GM13976 (cell line): ENCODE measurements around the gene REN.

Experiments used
- DNase-seq: peaks from one replicate; pipeline ENCODE4 v3.0.0; 2012; ENCODE audit warnings: low spot score
- in situ Hi-C: fragments of 300-500 bp; cut with MboI; formaldehyde crosslinking; loops from one replicate; pipeline ENCODE4 v1.12.0; 2022; ENCODE audit warnings: low sequenced_read_pairs, mixed read lengths, inconsistent platforms; ENCODE audit not compliant: unreplicated experiment
- TF ChIP-seq, protein P1 (sequence below): IDR thresholded peaks from 2 replicates; pipeline ENCODE4 v1.5.1; 2012; ENCODE audit warnings: borderline replicate concordance, mild to moderate bottlenecking; ENCODE audit not compliant: insufficient read depth; ENCODE audit errors: extremely low read depth, missing control alignments, control extremely low read depth

The REN gene

DNA sequence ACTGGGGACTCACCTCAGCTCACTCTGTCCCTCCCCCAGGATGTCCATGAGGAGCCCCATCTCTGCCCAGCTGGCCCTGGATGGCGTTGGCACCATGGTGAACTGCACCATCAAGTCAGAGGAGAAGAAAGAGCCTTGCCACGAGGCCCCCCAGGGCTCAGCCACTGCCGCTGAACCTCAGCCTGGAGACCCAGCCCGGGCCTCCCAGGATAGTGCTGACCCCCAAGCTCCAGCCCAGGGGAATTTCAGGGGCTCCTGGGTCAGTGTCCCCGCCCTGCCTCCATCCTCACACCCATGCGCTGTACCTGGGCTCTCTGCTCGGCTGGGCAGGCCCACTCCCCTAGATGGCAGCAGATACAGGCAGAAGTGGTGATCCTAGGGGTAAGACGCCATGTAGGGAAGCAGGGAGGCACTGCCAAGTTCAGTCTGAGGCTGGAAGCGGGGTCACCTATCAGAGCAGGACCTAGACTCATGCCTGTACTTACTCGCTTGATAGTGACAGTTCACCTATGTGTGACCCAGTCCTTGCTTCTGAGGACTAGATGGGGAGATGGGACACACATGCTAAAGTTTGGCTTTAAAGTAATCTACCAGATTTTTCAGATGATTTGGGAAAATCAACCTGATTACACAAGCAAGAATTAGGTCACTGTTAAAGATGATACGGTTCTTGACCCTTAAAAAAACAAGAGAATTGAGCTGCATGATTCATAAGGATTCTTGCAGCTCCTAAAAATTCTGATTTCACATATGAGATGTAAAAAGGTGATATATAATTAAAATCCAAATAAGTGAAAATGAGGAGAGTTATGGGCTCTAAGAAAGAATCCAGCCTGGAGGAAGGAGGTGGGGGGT lies 53.0 kb downstream of the REN start:
- DNase-seq = no peak
- in situ Hi-C loops = no loop called here
- TF ChIP-seq, protein P1, sequence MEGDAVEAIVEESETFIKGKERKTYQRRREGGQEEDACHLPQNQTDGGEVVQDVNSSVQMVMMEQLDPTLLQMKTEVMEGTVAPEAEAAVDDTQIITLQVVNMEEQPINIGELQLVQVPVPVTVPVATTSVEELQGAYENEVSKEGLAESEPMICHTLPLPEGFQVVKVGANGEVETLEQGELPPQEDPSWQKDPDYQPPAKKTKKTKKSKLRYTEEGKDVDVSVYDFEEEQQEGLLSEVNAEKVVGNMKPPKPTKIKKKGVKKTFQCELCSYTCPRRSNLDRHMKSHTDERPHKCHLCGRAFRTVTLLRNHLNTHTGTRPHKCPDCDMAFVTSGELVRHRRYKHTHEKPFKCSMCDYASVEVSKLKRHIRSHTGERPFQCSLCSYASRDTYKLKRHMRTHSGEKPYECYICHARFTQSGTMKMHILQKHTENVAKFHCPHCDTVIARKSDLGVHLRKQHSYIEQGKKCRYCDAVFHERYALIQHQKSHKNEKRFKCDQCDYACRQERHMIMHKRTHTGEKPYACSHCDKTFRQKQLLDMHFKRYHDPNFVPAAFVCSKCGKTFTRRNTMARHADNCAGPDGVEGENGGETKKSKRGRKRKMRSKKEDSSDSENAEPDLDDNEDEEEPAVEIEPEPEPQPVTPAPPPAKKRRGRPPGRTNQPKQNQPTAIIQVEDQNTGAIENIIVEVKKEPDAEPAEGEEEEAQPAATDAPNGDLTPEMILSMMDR = no peak

DNA sequence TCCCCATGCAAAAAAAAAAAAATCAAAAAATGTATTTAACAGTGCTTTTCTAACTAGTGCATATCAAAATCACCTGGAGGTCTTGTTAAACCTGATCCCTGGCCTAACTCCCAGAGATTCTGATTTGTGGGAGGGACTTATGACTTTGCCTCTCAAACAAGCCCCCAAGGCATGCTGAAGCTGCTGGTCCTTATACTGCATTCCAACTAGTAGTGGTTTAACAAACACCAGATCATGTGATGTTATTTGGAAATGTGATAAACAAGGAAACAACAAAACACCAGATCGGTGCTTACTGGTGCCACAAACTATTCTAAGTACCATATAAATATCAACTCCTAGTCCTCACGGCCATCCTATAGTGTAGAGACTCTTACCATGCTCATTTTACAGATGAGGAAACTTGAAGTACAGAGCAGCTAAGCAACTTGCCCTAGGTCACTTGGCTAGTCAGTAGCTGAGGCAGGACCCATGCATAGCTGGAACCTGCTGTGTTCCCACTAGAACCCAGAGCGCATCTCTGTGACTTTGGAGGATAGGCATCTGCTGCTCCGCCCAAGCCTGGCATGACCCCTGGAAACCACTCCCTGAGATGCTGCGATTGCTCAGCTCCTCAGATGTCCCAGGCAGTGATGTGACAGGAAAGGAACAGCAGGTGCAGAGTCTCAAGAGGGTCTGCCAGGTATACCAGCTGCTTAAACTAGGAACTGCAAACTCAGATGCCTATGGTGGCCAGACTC lies 55.1 kb downstream of the REN start:
- DNase-seq = no peak
- TF ChIP-seq, protein P1 = no peak
- in situ Hi-C loops = no loop called here

DNA sequence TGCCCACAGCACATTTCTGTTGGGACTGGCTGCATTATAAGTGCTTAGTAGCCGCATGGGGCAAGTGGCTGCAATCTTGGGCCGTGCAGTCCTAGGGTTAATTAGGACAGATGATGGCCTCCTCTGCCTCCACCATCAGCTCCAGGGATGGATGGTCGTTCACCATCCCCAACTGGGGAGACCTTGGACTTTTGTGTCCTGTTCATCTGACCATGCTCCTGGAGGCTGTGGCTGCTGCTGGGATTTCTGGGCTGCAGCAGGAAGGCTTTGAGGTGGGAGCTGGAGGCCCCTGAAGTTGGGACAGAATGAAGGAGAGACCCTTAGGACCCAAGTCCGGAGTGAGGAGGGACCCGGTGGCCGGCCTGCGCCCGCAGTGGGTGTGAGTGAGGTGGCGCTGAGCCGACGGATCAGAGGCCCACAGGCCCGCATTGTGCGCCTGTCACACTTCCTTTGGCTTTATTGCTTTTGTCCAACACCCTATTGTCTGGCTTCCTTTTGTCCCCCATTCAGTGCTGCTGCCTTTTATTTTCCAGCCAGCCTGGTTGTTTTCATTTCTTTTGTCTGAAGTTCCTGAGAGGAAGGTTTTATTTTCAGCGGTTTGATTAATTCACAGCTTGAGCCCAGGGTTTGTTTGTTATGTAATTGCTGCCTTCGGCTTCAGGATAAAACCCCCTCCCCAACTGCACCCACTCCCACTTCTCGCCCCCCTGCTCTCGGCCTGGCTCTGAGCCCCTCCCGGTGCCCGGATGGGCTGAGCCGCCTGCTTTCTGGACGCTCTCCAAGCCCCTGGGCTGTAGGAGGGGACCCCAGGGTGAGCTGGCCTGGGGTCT lies 57.6 kb downstream of the REN start:
- DNase-seq = no peak
- TF ChIP-seq, protein P1 = no peak
- in situ Hi-C loops = no loop called here

DNA sequence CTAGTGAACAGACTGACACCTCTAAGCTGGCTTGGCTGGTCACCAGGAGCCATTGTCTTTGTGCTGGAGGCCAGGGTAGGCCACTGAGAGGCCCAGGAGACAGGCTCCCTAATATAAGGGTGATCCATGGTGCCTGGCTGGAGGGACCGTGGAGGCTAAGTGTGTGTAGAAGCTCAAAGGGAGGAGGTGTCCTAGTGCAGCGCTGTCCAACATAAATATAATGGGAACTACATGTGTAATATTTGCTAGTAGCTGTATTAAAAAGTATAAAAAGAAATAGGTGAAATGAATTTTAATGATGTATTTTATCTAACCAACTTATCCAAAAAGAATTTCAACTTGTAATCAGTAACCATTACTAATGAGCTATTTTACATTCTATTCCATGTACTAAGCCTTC lies 58.2 kb downstream of the REN start:
- in situ Hi-C loops = no loop called here
- DNase-seq = no peak
- TF ChIP-seq, protein P1 = no peak

DNA sequence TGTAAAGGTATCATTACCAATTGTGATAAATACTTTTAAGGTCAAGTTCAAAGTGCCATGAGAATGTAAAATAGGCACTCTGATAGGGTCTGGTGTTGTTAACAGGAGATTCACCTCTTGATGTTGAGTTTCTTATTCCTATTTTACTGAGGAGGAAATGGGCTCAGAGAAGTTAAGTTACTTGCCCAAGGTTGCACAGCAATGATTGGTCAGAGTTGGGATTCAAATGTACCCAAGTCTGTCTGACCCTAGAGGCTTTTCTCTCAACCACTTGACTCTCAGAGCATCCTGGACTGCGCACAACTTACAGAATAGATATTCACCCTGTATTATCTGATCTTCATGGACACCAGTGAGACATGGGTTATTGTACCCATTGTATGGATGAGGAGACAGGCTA lies 59.3 kb downstream of the REN start:
- TF ChIP-seq, protein P1 = no peak
- in situ Hi-C loops = no loop called here
- DNase-seq = no peak

DNA sequence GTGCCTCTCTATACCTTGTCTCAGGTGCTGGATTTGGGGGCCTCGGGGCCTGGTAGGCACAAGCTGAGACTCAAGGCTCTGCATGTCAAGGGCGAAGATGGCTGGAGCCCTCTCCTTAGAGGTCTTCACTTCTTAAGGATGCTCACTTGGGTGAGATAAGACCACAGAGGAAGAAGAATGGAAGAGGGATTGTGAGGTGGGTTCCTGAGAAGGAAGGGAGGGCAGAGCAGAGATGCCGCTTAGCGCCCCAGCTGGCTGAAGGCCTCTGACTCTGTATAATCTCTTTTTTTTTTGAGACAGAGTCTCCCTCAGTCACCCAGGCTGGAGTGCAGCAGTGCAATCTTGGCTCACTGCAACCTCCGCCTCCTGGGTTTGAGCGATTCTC lies 61.0 kb downstream of the REN start:
- no peak for DNase-seq
- TF ChIP-seq, protein P1 = no peak
- in situ Hi-C loops = no loop called here
